HG02759 (cell line): ENCODE results near the gene OTOG.

Experiments
- ATAC-seq: cut with Tn5 transposase; IDR thresholded peaks from one replicate; pipeline ENCODE4 v1.9.1; 2021; ENCODE audit warnings: mild to moderate bottlenecking, moderate library complexity; ENCODE audit not compliant: unreplicated experiment

OTOG gene

GRCh38 chr11:17578296-17578695, 31.2 kb downstream of the OTOG start:
- no peak for ATAC-seq

GRCh38 chr11:17578958-17579357, 31.9 kb downstream of the OTOG start:
- no peak for ATAC-seq

GRCh38 chr11:17579451-17579850, 32.4 kb downstream of the OTOG start:
- no peak for ATAC-seq

- no peak for ATAC-seq
Measured at GRCh38 chr11:17580271-17580670, 33.2 kb downstream of the OTOG start.

- ATAC-seq, result no peak
Measured at GRCh38 chr11:17581036-17581731, 34.1 kb downstream of the OTOG start.

- ATAC-seq, result no peak
Measured at GRCh38 chr11:17581732-17582053, 34.6 kb downstream of the OTOG start.

- no peak for ATAC-seq
Measured at GRCh38 chr11:17585911-17586695, 39.0 kb downstream of the OTOG start.

GRCh38 chr11:17588166-17588565, 41.1 kb downstream of the OTOG start:
- ATAC-seq, result no peak

GRCh38 chr11:17588721-17589120, 41.7 kb downstream of the OTOG start:
- no peak for ATAC-seq

GRCh38 chr11:17590463-17590862, 43.4 kb downstream of the OTOG start:
- no peak for ATAC-seq

- no peak for ATAC-seq
Measured at GRCh38 chr11:17591293-17591692, 44.2 kb downstream of the OTOG start.

- no peak for ATAC-seq
Measured at GRCh38 chr11:17593466-17594245, 46.6 kb downstream of the OTOG start.

GRCh38 chr11:17594686-17595192, 47.7 kb downstream of the OTOG start:
- ATAC-seq, result no peak

- no peak for ATAC-seq
Measured at GRCh38 chr11:17595526-17596309, 48.7 kb downstream of the OTOG start.

- ATAC-seq, result no peak
Measured at GRCh38 chr11:17596310-17596669, 49.2 kb downstream of the OTOG start.

- ATAC-seq, result no peak
Measured at GRCh38 chr11:17596711-17597110, 49.7 kb downstream of the OTOG start.

- ATAC-seq, result no peak
Measured at GRCh38 chr11:17597770-17598169, 50.7 kb downstream of the OTOG start.

- ATAC-seq, result peak; percentile 95
Measured at GRCh38 chr11:17598700-17599459, 51.8 kb downstream of the OTOG start.

- ATAC-seq, result no peak
Measured at GRCh38 chr11:17599460-17599925, 52.4 kb downstream of the OTOG start.
